DND-41 (cell line): ENCODE data around the gene AVEN.

Source experiments
- ATAC-seq: fragments of 200-7000 bp; cut with Tn5 transposase; 3 replicates; pipeline ENCODE4 v1.9.1; 2021; ENCODE audit warnings: low read depth; ENCODE audit not compliant: insufficient read depth
- DNase-seq: peaks from one replicate; pipeline ENCODE4 v3.0.0-alpha.2; 2020
- H2AFZ ChIP-seq: 2 replicates; pipeline ENCODE4 v1.6.0; 2012; ENCODE audit warnings: low read depth, low read length
- H3K27ac ChIP-seq: 2 replicates; pipeline ENCODE4 v1.5.1; 2012; ENCODE audit warnings: low read length, inconsistent platforms
- H3K27me3 ChIP-seq: fragments of 200-600 bp; sonication (generic); 2 replicates; pipeline ENCODE4 v1.6.0; 2012; ENCODE audit warnings: low read length, mild to moderate bottlenecking, inconsistent platforms; ENCODE audit not compliant: insufficient read depth, poor library complexity
- H3K36me3 ChIP-seq: 2 replicates; pipeline ENCODE4 v1.5.1; 2012; ENCODE audit warnings: low read length, inconsistent platforms; ENCODE audit not compliant: insufficient read depth
- H3K4me1 ChIP-seq: 2 replicates; pipeline ENCODE4 v1.5.1; 2012; ENCODE audit warnings: mild to moderate bottlenecking, low read length; ENCODE audit not compliant: insufficient read depth
- H3K4me2 ChIP-seq: 2 replicates; pipeline ENCODE4 v1.6.0; 2012; ENCODE audit warnings: mild to moderate bottlenecking, moderate library complexity, low read length, inconsistent platforms; ENCODE audit not compliant: insufficient read depth
- H3K4me3 ChIP-seq, 2 experiments: fragments of 200-600 bp in 1 of 2; shearing (Covaris generic) in 1 of 2; 2 replicates each; pipeline ENCODE4 v1.5.1; 2012 to 2016; ENCODE audit warnings: inconsistent platforms in 2 of 2, low read length in 2 of 2, mild to moderate bottlenecking in 2 of 2, low read depth in 1 of 2, moderate library complexity in 1 of 2
- H3K79me2 ChIP-seq: 2 replicates; pipeline ENCODE4 v1.6.0; 2012; ENCODE audit warnings: low read length, inconsistent platforms; ENCODE audit not compliant: insufficient read depth
- H3K9ac ChIP-seq: 2 replicates; pipeline ENCODE4 v1.6.0; 2012; ENCODE audit warnings: low read depth, mild to moderate bottlenecking, inconsistent platforms, low read length, moderate library complexity
- H3K9me3 ChIP-seq: 2 replicates; pipeline ENCODE4 v1.5.1; 2012; ENCODE audit warnings: low read length, moderate library complexity, mild to moderate bottlenecking, inconsistent platforms; ENCODE audit not compliant: insufficient read depth, severe bottlenecking
- H4K20me1 ChIP-seq: 2 replicates; pipeline ENCODE4 v1.6.0; 2012; ENCODE audit warnings: low read length; ENCODE audit not compliant: insufficient read depth
- EZH2 ChIP-seq: IDR thresholded peaks from 3 replicates; pipeline ENCODE4 v1.6.1; 2012; ENCODE audit warnings: borderline replicate concordance, low read depth, mild to moderate bottlenecking, moderate library complexity, low read length, inconsistent platforms; ENCODE audit not compliant: severe bottlenecking
- TF ChIP-seq, protein P1 (sequence below): IDR thresholded peaks from 2 replicates; pipeline ENCODE4 v1.5.1; 2012; ENCODE audit warnings: borderline replicate concordance, low read length, moderate library complexity, mild to moderate bottlenecking; ENCODE audit not compliant: poor library complexity, severe bottlenecking; ENCODE audit errors: extremely low read depth

The AVEN gene

DNA sequence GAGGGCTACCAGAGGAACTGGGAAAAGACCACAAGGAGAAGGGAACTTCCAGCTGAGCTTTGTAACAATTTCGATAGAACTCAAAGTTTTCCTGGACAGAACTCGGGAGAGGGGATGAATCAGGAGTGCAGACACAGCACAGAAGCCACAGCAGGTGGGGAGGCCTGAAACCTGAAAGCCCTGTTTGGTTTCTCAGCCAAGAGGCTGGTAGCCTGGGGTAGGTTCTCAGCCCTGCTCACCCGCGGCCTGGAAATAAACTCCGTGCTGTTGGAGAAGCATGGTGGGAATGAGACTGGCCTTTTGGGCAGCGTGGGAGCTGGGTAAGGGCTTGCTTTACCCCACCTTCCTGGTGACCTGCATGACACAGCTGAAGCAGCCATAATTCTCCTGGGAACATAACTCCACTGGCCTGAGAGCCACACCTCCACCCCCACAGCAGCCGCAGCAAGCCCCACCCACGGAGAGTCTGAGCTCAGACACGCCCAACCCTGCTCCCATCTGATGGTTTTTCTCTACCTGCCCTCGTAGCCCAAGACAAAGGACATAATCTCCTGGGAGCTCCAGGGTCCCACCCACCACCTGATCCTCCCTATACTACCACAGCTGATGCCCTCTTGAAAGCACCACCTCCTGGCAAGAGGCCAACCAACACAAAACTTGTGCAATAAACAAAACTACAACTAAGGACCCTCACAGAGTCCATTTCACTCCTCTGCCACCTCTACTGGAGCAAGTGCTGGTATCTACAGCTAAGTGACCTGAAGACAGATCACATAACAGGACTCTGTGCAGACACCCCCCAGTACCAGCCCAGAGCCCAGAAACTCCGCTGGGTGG lies 123.2 kb downstream of the AVEN start:
- no peaks in the 10 kb centered on the region for H3K79me2 ChIP-seq
- H3K9me3 ChIP-seq = no peaks in the 10 kb centered on the region
- no peak overlapping the region for H3K27ac ChIP-seq
- H3K36me3 ChIP-seq = no peaks in the 10 kb centered on the region
- no peaks in the 10 kb centered on the region for H4K20me1 ChIP-seq
- no peak overlapping the region for H3K9ac ChIP-seq
- H3K4me1 ChIP-seq = no peaks in the 10 kb centered on the region
- H3K4me2 ChIP-seq = no peak overlapping the region
- ATAC-seq = no peak
- no peak overlapping the region for H3K4me3 ChIP-seq
- no peak overlapping the region for H2AFZ ChIP-seq
- no peaks in the 10 kb centered on the region for H3K27me3 ChIP-seq
- TF ChIP-seq, protein P1, sequence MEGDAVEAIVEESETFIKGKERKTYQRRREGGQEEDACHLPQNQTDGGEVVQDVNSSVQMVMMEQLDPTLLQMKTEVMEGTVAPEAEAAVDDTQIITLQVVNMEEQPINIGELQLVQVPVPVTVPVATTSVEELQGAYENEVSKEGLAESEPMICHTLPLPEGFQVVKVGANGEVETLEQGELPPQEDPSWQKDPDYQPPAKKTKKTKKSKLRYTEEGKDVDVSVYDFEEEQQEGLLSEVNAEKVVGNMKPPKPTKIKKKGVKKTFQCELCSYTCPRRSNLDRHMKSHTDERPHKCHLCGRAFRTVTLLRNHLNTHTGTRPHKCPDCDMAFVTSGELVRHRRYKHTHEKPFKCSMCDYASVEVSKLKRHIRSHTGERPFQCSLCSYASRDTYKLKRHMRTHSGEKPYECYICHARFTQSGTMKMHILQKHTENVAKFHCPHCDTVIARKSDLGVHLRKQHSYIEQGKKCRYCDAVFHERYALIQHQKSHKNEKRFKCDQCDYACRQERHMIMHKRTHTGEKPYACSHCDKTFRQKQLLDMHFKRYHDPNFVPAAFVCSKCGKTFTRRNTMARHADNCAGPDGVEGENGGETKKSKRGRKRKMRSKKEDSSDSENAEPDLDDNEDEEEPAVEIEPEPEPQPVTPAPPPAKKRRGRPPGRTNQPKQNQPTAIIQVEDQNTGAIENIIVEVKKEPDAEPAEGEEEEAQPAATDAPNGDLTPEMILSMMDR = no peak
- no peak for TF ChIP-seq EZH2
- no peak for DNase-seq

DNA sequence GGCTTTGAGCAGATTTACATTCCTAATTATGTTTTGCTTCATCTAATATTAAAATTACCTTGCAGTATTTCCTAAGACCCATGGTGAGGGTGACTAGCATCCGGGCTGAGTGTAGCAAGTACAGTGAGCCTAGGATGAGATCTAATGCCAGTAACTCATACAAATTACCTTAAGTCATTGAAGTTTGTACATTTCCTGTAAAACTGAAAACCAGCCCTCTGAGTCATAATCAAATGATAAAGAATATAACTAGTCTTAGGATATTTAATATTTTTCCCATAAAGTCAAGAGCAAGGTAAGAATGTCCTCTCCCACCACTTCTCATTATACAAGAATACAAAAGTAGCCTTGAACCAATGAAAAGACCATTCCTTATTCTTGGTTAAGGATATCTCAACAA lies 125.5 kb downstream of the AVEN start:
- no peak for TF ChIP-seq EZH2
- TF ChIP-seq, protein P1 = no peak
- H3K4me2 ChIP-seq = no peak overlapping the region
- no peaks in the 10 kb centered on the region for H3K9me3 ChIP-seq
- no peaks in the 10 kb centered on the region for H3K4me1 ChIP-seq
- no peak for DNase-seq
- no peak overlapping the region for H3K27ac ChIP-seq
- H3K4me3 ChIP-seq = no peak overlapping the region
- H2AFZ ChIP-seq = no peak overlapping the region
- no peaks in the 10 kb centered on the region for H3K27me3 ChIP-seq
- no peaks in the 10 kb centered on the region for H4K20me1 ChIP-seq
- no peak for ATAC-seq
- H3K36me3 ChIP-seq = no peaks in the 10 kb centered on the region
- no peak overlapping the region for H3K9ac ChIP-seq
- H3K79me2 ChIP-seq = no peaks in the 10 kb centered on the region

DNA sequence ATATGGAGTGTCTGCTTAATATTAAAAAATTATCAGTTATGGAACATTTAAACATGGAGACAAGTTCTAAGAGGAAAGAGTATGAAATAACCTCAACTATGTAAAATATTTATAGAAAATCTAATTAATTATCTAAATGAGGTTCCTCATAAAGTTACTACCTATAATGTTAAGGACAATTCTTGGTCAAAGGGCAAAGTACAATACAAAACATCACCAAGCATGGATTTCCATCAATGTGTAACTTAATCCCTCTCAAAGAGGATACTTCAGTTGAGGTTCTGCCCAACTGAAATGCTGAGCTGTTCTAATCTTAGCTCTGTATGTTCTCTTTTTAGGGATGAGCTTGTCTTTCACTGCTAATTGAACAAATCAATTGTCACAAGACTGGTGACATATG lies 126.7 kb downstream of the AVEN start:
- Histone ChIP-seq H4K20me1 (no peaks in the 10 kb centered on the region), H3K36me3 (no peaks in the 10 kb centered on the region), H3K4me3 (no peak overlapping the region), H3K4me1 (no peaks in the 10 kb centered on the region), H3K9ac (no peak overlapping the region), H3K4me2 (no peak overlapping the region), H2AFZ (no peak overlapping the region), H3K27me3 (no peaks in the 10 kb centered on the region), H3K27ac (no peak overlapping the region), H3K9me3 (no peaks in the 10 kb centered on the region), H3K79me2 (no peaks in the 10 kb centered on the region)
- no peak for ATAC-seq
- DNase-seq = no peak
- no peak for TF ChIP-seq EZH2

DNA sequence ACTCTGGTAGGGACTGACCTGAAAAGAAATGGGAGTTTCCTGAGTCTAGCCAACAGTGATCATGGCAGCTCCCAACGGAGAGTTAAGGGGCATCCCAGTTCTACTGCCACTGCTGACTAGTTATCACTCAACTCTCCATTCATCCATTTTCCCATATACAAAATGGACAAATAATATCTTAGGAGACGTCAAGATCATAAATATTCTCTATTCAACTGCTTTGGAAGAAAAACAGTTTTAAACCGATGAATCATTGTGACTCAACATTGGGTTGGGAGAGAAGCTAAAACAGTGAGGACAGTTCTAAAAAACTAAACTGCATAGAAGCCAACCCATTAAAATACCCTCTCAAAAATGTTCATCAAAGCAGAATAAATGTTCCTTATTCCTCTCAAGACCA lies 128.3 kb downstream of the AVEN start:
- no peak overlapping the region for H3K4me3 ChIP-seq
- H3K4me1 ChIP-seq = no peaks in the 10 kb centered on the region
- no peak overlapping the region for H2AFZ ChIP-seq
- no peaks in the 10 kb centered on the region for H3K27me3 ChIP-seq
- H4K20me1 ChIP-seq = no peaks in the 10 kb centered on the region
- H3K4me2 ChIP-seq = no peak overlapping the region
- no peak overlapping the region for H3K9ac ChIP-seq
- H3K9me3 ChIP-seq = no peaks in the 10 kb centered on the region
- ATAC-seq (no peak), DNase-seq (no peak)
- no peak overlapping the region for H3K27ac ChIP-seq
- TF ChIP-seq, protein P1 = no peak
- TF ChIP-seq EZH2 = no peak
- H3K79me2 ChIP-seq = no peaks in the 10 kb centered on the region
- H3K36me3 ChIP-seq = no peaks in the 10 kb centered on the region
